ENCODE data around the gene DUOX2.
"Not testable (repeated sequence)": the region's sequence is repeated elsewhere in the genome, so short reads cannot be mapped to it uniquely, and the experiment has no call there.

The DUOX2 gene

DNA sequence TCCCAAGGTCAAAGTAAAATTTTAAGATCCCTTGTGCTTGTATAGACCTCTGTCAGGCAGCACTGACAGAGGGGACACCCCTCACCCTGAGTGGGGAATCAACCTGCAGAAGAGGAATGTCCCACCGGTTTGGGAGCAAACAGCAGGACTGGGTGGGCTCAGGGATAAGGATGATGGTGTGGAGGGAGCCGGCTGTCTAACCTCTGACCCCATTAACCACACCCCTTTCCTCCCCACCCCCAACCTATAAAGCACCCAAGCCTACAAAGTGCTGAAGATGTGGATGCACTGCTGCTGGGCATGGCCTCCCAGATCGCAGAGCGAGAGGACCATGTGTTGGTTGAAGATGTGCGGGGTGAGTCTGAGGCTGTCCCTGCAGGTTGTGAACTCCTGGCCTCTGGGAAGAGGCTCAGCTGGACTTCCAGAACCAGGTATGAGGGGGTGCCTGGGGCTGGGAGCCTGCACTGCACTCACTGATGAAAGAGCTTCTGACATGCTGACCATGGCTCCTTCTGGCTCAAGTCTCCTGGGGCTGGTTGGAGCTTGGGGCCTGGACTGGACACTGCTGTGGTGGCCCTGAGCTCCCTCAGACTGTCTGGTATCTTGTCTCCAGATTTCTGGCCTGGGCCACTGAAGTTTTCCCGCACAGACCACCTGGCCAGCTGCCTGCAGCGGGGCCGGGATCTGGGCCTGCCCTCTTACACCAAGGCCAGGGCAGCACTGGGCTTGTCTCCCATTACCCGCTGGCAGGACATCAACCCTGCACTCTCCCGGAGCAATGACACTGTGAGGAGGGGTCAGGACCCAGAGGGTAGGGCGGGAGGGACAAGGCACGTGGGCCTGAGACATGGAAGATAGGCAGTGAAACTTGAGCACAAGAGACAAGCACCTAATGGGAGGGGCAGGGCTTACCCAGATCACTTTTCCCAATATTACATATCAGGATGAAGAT is 25.1 kb upstream of the DUOX2 start:
- DNase-seq (ENCODE audit: low spot score): no peak

DNA sequence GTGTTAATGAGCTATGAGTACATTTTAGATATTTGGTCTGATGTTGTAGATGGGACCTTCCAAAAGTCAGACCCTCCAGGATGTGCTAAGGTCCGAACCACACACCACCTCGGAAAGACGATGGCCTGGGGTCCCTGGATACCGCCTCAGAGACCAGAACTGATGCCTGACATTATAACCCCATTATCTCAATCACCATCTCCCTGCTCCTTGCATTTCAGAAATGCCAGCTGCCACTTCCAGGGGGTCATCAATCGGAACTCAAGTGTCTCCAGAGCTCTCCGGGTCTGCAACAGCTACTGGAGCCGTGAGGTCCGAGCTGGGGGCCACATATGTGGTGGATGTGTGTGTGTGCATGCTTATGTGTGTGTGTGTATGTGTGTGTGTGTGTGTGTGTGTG is 23.7 kb upstream of the DUOX2 start:
- no peak for DNase-seq (ENCODE audit: low spot score)

GRCh38 chr15:45136378-45136764 is 22.4 kb upstream of the DUOX2 start:
- no peak for DNase-seq (ENCODE audit: low spot score)

- not testable (repeated sequence) for DNase-seq (ENCODE audit: low spot score)
These were observed 21.9 kb upstream of the DUOX2 start for GRCh38 chr15:45135705-45136377.

DNA sequence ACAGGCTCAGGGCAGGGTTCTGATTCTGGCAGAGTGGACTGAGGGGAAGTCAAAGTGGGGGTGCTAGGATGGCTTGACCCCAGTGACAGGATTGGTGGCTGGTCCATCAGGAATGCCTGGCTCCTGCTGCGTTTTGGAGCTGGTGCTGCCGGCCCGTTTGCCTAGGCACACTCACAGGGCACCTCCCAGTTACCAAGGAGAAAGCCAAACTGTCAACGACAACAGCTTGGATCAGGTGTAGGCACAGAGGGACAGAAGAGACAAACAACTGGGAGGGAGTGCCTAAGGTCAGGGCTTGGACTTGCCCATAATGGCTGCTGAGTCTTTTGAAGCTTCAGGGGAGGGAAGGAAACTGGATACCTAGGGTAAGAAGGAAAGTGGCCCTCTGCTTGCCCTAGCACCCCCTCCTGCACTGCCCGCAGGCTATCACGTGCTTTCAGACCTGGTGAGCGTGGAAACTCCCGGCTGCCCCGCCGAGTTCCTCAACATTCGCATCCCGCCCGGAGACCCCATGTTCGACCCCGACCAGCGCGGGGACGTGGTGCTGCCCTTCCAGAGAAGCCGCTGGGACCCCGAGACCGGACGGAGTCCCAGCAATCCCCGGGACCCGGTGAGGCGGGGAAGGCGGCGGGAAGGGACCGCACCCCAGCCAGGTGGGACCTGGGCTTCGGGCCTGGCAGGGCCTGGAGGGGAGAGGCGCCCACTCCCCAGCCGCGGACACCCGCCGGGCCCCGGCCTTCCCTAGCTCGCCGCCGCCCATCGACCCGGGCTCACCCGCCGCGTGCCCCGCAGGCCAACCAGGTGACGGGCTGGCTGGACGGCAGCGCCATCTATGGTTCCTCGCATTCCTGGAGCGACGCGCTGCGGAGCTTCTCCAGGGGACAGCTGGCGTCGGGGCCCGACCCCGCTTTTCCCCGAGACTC is 21.0 kb upstream of the DUOX2 start:
- no peak for DNase-seq (ENCODE audit: low spot score)

DNA sequence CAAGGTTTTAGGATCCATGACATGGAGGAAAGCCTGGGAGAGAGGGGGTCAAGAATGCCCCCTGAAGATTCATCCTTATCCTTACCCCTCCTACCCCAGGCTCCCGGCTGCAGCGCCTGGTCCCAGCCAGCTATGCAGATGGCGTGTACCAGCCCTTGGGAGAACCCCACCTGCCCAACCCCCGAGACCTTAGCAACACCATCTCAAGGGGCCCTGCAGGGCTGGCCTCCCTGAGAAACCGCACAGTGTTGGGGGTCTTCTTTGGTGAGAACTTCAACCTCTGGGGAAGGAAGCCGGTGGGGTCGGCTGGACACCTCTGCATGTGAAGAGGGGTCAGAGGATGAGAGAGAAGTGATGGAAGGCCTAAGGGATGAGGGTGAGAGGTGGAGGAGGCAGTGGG is 20.1 kb upstream of the DUOX2 start:
- no peak for DNase-seq (ENCODE audit: low spot score)

DNA sequence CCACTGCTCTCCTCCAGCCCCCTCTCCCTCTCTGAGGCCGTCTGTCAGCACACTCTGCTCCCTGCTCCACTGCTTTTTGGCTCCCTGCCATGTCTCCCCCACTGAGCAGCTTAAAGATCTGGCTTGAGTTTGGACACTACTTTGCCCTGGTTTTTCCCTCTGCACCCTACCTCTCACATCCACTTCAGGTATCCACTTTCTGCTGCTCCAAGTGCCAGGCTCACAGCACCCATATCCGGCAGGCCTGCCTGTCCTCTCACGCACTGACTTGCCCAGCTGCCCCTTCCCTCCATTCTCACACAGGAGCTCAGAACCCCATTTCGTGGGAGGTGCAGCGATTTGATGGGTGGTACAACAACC is 19.6 kb upstream of the DUOX2 start:
- no peak for DNase-seq (ENCODE audit: low spot score)

GRCh38 chr15:45132844-45133560 is 19.0 kb upstream of the DUOX2 start:
- DNase-seq (ENCODE audit: low spot score): no peak

DNA sequence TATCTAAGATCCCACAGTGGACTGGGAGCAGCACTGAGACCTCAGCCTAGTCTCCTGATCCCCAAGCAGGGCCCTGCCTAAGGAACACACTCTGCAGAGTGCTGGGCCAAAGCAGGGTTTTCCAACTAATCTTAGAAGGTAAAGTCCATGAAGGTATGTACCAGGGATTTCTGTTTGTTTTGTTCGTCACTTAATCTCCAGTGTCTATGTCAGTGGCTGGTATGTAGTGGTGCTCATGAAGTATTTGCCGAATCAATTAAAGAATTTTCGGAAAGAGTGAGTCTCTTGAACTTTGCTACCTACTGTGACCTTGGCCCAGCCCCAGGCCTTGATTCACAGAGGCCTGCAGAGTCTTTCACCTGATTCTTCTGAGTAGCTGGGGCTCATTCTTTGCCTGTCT is 17.5 kb upstream of the DUOX2 start:
- no peak for DNase-seq (ENCODE audit: low spot score)

DNA sequence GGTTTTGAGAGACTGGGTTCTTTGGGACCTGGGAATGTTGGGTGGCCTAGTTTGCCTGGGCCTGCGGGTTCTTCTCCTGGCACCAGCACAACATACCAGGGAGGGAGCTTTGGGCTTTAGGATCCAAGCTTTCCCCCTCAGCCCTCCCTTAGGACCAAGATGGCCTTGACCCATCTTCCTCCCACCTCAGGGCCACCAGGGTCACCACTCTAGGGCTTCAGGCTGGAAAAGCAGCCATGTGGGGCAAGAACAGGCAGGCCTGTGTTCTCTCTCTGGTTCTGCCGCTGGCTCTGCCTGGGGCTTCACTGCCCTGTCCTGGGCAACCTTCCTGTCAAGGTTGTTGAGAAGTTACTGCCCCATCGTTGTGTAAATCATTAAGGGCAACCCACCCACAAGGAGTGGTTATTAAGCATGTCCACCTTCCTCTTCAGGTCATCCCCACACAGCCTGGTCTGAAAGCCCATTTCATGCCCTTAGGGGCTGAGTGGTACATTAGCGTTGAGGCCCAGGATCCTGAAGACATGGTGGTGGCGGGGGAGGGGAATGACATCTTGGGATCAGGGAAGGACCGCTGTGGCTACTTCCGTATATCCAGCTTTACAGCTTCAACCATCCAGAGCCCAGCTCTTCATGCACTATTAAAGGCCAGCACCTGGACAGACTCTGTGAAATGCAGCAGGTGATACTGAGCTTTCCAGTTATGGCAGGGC is 16.5 kb upstream of the DUOX2 start:
- DNase-seq (ENCODE audit: low spot score): no peak

- no peak for DNase-seq (ENCODE audit: low spot score)
These were observed 15.7 kb upstream of the DUOX2 start, which contains the start of the genes DUOX1 and DUOXA1 for GRCh38 chr15:45129651-45130129. DUOX1 (plus strand) TSS chr15:45129994; CDS start chr15:45131967, 1,973 bp downstream. DUOXA1 (minus strand) TSS chr15:45129879; CDS start chr15:45123014, 6,865 bp downstream.

DNA sequence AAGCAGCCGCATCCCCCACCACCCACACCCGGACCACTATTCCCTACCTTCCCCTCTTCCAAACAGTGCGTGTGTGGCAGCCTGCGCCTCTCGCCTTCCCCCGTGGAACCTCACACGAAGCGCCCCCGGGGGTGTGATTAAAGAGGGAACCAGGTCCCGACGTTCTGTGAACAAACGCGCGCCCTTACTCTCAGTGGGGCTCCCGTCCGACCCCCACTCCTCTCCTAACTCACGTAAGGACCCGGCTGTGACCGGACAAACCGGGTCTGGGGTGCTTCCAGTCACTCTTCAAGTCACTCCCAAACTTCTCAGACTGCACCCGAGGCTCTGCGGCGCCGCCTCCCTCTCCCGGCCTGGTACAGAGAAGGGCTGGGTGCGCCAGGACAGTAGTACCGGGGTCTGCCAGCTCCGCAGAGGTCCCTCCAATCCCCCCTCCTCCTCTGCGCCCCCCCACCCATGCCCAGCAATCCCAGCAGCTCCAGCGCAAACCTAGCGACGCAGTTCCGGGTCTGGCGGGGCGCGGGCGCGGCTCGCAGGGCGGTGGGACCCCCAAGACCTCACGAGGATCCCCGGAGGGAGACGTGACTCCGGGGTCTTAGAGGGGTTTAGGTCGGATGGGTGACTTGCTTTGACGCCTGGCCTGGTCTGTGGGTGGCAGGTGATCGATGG is 15.1 kb upstream of the DUOX2 start:
- no peak for DNase-seq (ENCODE audit: low spot score)

GRCh38 chr15:45126535-45127158 is 12.7 kb upstream of the DUOX2 start:
- DNase-seq (ENCODE audit: low spot score): peak; percentile 51

DNA sequence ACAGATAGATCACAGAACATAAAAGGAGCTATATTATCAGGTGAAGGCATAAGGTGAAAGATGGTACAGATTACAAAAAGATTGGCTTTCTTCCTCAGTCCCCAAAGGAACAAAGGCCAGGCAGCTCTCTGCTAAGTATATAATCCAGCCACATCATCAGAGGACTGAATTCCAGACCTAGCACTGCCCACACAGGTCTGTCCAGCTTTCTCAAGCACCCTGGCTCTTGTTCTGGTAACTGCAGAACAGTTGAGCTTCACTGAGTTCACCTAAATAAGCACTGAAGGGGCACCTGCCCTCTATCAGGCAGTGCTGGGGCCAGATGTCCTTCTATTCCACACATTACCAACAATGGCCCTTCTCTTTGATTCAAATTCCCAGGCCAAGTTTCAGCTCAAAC is 9.4 kb upstream of the DUOX2 start:
- no peak for DNase-seq (ENCODE audit: low spot score)

GRCh38 chr15:45122719-45123118 is 8.7 kb upstream of the DUOX2 start:
- no peak for DNase-seq (ENCODE audit: low spot score)

DNA sequence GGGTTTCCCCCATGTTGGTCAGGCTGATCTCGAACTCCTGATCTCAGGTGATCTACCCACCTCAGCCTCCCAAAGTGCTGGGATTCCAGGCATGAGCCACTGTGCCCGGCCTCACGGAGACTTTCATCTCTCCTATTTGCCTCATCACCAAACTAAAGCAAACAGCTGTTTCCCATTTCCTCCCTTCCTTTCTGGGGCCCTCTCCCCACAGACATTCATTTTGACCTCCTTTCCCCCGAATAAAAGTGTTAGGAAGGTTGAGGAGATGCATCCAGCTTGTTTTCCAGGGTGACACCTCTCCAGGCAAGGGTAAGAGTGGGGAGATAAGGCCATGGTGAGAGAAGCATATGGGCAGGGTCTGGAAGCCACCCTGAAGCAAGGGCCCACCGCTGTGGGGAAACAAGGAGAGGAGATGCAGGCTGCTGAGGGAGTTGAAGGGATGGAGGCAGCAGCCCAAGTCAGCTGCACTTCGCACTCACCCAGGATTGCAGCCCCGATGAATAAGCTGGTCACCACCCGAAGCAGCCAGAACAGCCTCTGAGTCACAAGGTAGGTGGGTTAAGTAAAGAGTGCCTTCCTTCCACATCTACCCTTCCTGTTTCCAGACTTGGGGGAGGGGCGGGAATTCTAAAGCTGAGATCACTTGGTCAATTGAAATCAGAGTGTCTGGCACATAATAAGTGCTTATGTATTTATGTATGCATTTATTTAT is 7.9 kb upstream of the DUOX2 start:
- DNase-seq (ENCODE audit: low spot score): peak; percentile 15

DNA sequence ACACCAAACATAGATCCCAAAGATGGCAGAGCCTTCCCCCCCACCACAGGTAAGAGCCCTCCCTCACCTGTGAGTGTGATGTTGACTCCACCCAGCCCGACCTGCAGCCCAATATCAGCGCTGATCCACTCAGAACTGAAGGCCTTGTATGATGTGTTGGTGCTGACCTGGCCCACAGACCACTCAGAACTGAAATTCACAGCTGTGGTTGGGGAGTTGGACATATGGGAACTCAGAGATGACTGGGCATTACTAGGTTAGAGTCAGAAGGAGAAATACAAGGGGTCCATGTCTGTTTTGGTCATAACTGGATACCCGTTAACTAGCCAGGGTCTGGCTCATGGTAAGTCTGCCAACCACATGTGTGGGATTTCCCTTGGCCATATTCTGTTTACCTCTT is 7.0 kb upstream of the DUOX2 start:
- no peak for DNase-seq (ENCODE audit: low spot score)

- no peak for DNase-seq (ENCODE audit: low spot score)
These were observed 6.4 kb upstream of the DUOX2 start for GRCh38 chr15:45120081-45120972.
